H1 (cell line): ENCODE results near the gene THTPA. TPM values are rescaled to one million over a fixed set of nuclear protein-coding genes. Genes with fewer than 3 reads are reported as not detected.

Source experiments
- CTCF ChIA-PET: fragments of 300-600 bp; sonication (Branson Sonifier 250); formaldehyde crosslinking; loops from one replicate; lab custom pipeline; 2021; ENCODE audit not compliant: partially characterized antibody; lab: Charles Lee
- POLR2A ChIA-PET: fragments of 300-600 bp; sonication (Branson Sonifier 250); formaldehyde crosslinking; loops from one replicate; lab custom pipeline; 2021; ENCODE audit warnings: inconsistent platforms; ENCODE audit not compliant: partially characterized antibody; lab: Charles Lee
- DNase-seq, 2 experiments: peaks; one replicate each; pipeline versions ENCODE4 v3.0.0 to v3.0.0-alpha.2; 2010 to 2022; ENCODE audit warnings: low spot score in 2 of 2, low read depth in 1 of 2, mixed read lengths in 1 of 2
- FAIRE-seq: peaks from 2 replicates; lab custom pipeline; 2011; peaks lifted over from hg19 to GRCh38; lab: Jason Lieb, UNC
- H2AFZ ChIP-seq: 2 replicates; pipeline ENCODE4 v1.8.1; 2012; ENCODE audit warnings: low read length, inconsistent platforms
- H2AK5ac ChIP-seq: 2 replicates; pipeline ENCODE4 v1.6.1; 2013; ENCODE audit warnings: low read depth, low read length
- H2BK120ac ChIP-seq: replicated peaks from 2 replicates; pipeline ENCODE3; 2013; ENCODE audit warnings: low read depth, low read length, inconsistent platforms
- H2BK12ac ChIP-seq: 2 replicates; pipeline ENCODE4 v1.6.1; 2013; ENCODE audit warnings: low read depth, low read length
- H2BK15ac ChIP-seq: 2 replicates; pipeline ENCODE4 v1.6.1; 2013; ENCODE audit warnings: low read length
- H2BK20ac ChIP-seq: 2 replicates; pipeline ENCODE4 v1.6.1; 2013; ENCODE audit warnings: low read length
- H2BK5ac ChIP-seq: 2 replicates; pipeline ENCODE4 v1.6.1; 2013; ENCODE audit warnings: low read depth, low read length
- H3K14ac ChIP-seq: 2 replicates; pipeline ENCODE4 v1.6.1; 2013; ENCODE audit warnings: inconsistent platforms; ENCODE audit not compliant: insufficient read length
- H3K18ac ChIP-seq: 2 replicates; pipeline ENCODE4 v1.6.1; 2013; ENCODE audit warnings: low read length; ENCODE audit errors: extremely low read depth
- H3K23ac ChIP-seq: 2 replicates; pipeline ENCODE4 v1.6.1; 2013; ENCODE audit warnings: inconsistent platforms; ENCODE audit not compliant: insufficient read length
- H3K23me2 ChIP-seq: 2 replicates; pipeline ENCODE4 v1.6.1; 2013; ENCODE audit warnings: low read depth, low read length
- H3K27ac ChIP-seq: 2 replicates; pipeline ENCODE4 v1.6.1; 2011; ENCODE audit warnings: low read depth, low read length, inconsistent platforms
- H3K27me3 ChIP-seq, 4 experiments: replicated peaks in 1 of 4; 1 replicate in 1 of 4; 2 replicates in 3 of 4; pipeline versions ENCODE4 v1.6.1 to v1.8.1; 2011 to 2013; ENCODE audit warnings: low read length in 3 of 4, mild to moderate bottlenecking in 3 of 4, inconsistent platforms in 2 of 4, mixed read lengths in 2 of 4, moderate library complexity in 1 of 4; ENCODE audit not compliant: control insufficient read depth in 3 of 4, insufficient read depth in 3 of 4; ENCODE audit errors: extremely low read depth in 1 of 4
- H3K36me3 ChIP-seq, 4 experiments: 2 replicates each; pipeline versions ENCODE4 v1.6.1 to v1.8.1; 2011 to 2013; ENCODE audit warnings: mild to moderate bottlenecking in 4 of 4, low read length in 3 of 4, moderate library complexity in 2 of 4, control low read depth in 1 of 4, inconsistent platforms in 1 of 4; ENCODE audit not compliant: insufficient read depth in 4 of 4, control insufficient read depth in 2 of 4
- H3K4ac ChIP-seq: replicated peaks from 2 replicates; pipeline ENCODE3; 2013; ENCODE audit warnings: low read length, low read depth, mixed read lengths, inconsistent platforms; ENCODE audit not compliant: insufficient read length
- H3K4me1 ChIP-seq, 4 experiments: replicated peaks in 1 of 4; 1 replicate in 1 of 4; 2 replicates in 3 of 4; pipeline versions ENCODE4 v1.6.1 to v1.8.1; 2011 to 2013; ENCODE audit warnings: low read length in 3 of 4, inconsistent platforms in 2 of 4, mixed read lengths in 1 of 4; ENCODE audit not compliant: insufficient read depth in 4 of 4, control insufficient read depth in 3 of 4
- H3K4me2 ChIP-seq, 2 experiments: 2 replicates each; pipeline versions ENCODE4 v1.6.1 to v1.8.1; 2011 to 2013; ENCODE audit warnings: low read depth in 2 of 2, low read length in 2 of 2, control low read depth in 1 of 2, inconsistent platforms in 1 of 2, mild to moderate bottlenecking in 1 of 2; ENCODE audit not compliant: insufficient read depth in 1 of 2
- H3K4me3 ChIP-seq, 4 experiments: fragments of 200-600, 300-600 bp in 1 of 4; sonication (generic), shearing (Covaris generic), sonication (Bioruptor Twin) in 1 of 4; 2 replicates each; pipeline versions ENCODE4 v1.5.1 to v1.8.1; 2011 to 2016; ENCODE audit warnings: low read length in 4 of 4, low read depth in 3 of 4, control low read depth in 2 of 4, inconsistent platforms in 2 of 4, mild to moderate bottlenecking in 2 of 4, mixed read lengths in 1 of 4, moderate library complexity in 1 of 4; ENCODE audit not compliant: insufficient read depth in 2 of 4; ENCODE audit errors: extremely low read depth in 1 of 4
- H3K56ac ChIP-seq: replicated peaks from 2 replicates; pipeline ENCODE3; 2013; ENCODE audit warnings: low read depth, mild to moderate bottlenecking, mixed read lengths, low read length, inconsistent platforms; ENCODE audit not compliant: insufficient read length
- H3K79me1 ChIP-seq: 2 replicates; pipeline ENCODE4 v1.6.1; 2013; ENCODE audit warnings: low read depth, low read length, control low read depth
- H3K79me2 ChIP-seq, 2 experiments: 2 replicates each; pipeline versions ENCODE4 v1.6.1 to v1.8.1; 2012 to 2013; ENCODE audit warnings: low read length in 2 of 2, mild to moderate bottlenecking in 2 of 2, inconsistent platforms in 1 of 2; ENCODE audit not compliant: insufficient read depth in 2 of 2, control insufficient read depth in 1 of 2
- H3K9ac ChIP-seq, 4 experiments: replicated peaks in 1 of 4; 1 replicate in 1 of 4; 2 replicates in 3 of 4; pipeline versions ENCODE4 v1.6.1 to v1.8.1; 2011 to 2013; ENCODE audit warnings: low read depth in 3 of 4, low read length in 3 of 4, control low read depth in 2 of 4, mild to moderate bottlenecking in 2 of 4, moderate library complexity in 2 of 4, inconsistent platforms in 1 of 4; ENCODE audit errors: extremely low read depth in 1 of 4
- H3K9me3 ChIP-seq, 2 experiments: 2 replicates each; pipeline versions ENCODE4 v1.6.1 to v1.8.1; 2012 to 2013; ENCODE audit warnings: mild to moderate bottlenecking in 2 of 2, moderate library complexity in 2 of 2, control low read depth in 1 of 2, inconsistent platforms in 1 of 2, low read depth in 1 of 2, low read length in 1 of 2, mixed read lengths in 1 of 2; ENCODE audit not compliant: insufficient read depth in 2 of 2
- H4K20me1 ChIP-seq, 2 experiments: replicated peaks in 1 of 2; 2 replicates each; pipeline versions ENCODE3 to v1.8.1; 2011 to 2013; ENCODE audit warnings: inconsistent platforms in 2 of 2, low read length in 2 of 2, mild to moderate bottlenecking in 1 of 2; ENCODE audit not compliant: insufficient read depth in 2 of 2, control insufficient read depth in 1 of 2
- H4K5ac ChIP-seq: 2 replicates; pipeline ENCODE4 v1.6.1; 2013; ENCODE audit warnings: low read length, low read depth, mixed read lengths, inconsistent platforms; ENCODE audit not compliant: insufficient read length
- H4K8ac ChIP-seq: 2 replicates; pipeline ENCODE4 v1.8.0; 2013; ENCODE audit warnings: mild to moderate bottlenecking, moderate library complexity, low read length, inconsistent platforms; ENCODE audit not compliant: insufficient read depth; ENCODE audit errors: extremely low read depth
- H4K91ac ChIP-seq: replicated peaks from 2 replicates; pipeline ENCODE3; 2013; ENCODE audit warnings: low read length, mixed read lengths, inconsistent platforms; ENCODE audit not compliant: insufficient read length
- CBX8 ChIP-seq: fragments of 300-800, 300-1000 bp; sonication (generic); IDR thresholded peaks from 2 replicates; pipeline ENCODE4 v1.7.1; 2016; ENCODE audit warnings: low read depth, low read length, borderline replicate concordance
- CHD2 ChIP-seq: IDR thresholded peaks from 2 replicates; pipeline ENCODE4 v1.6.1; 2012; ENCODE audit warnings: low read length, improper control_type of control experiment
- E2F6 ChIP-seq: IDR thresholded peaks from 2 replicates; pipeline ENCODE4 v1.6.1; 2012; ENCODE audit warnings: inconsistent platforms
- EZH2 ChIP-seq: fragments of 200-600 bp; sonication (generic); IDR thresholded peaks from 2 replicates; pipeline ENCODE4 v1.7.1; 2012; ENCODE audit warnings: low read depth, mild to moderate bottlenecking, moderate library complexity, low read length, inconsistent platforms; ENCODE audit not compliant: severe bottlenecking
- JUN ChIP-seq: IDR thresholded peaks from 2 replicates; pipeline ENCODE4 v1.6.1; 2011; ENCODE audit warnings: low read depth, mild to moderate bottlenecking, improper control_type of control experiment, low read length
- KDM1A ChIP-seq: fragments of 200-600, 300-600 bp; sonication (generic); IDR thresholded peaks from 2 replicates; pipeline ENCODE4 v1.7.1; 2016; ENCODE audit warnings: mild to moderate bottlenecking, low read length, borderline replicate concordance
- KDM4A ChIP-seq: IDR thresholded peaks from one replicate; pipeline ENCODE4 v1.7.1; 2012; ENCODE audit warnings: low read depth, mild to moderate bottlenecking, moderate library complexity, low read length, inconsistent platforms; ENCODE audit not compliant: severe bottlenecking
- KDM5A ChIP-seq: fragments of 200-600 bp; IDR thresholded peaks from 2 replicates; pipeline ENCODE4 v1.7.1; 2012; ENCODE audit warnings: mild to moderate bottlenecking, low read length, inconsistent platforms, mixed read lengths
- MAFK ChIP-seq: IDR thresholded peaks from 2 replicates; pipeline ENCODE4 v1.6.1; 2012; ENCODE audit warnings: low read depth, mild to moderate bottlenecking, improper control_type of control experiment, low read length
- SIRT6 ChIP-seq: IDR thresholded peaks from one replicate; pipeline ENCODE4 v1.7.1; 2012; ENCODE audit warnings: low read length, inconsistent platforms
- SIX5 ChIP-seq: IDR thresholded peaks from 2 replicates; pipeline ENCODE4 v1.6.1; 2011; ENCODE audit warnings: mild to moderate bottlenecking, low read depth, low read length
- TCF12 ChIP-seq: IDR thresholded peaks from 2 replicates; pipeline ENCODE4 v1.6.1; 2011; ENCODE audit warnings: low read depth, mild to moderate bottlenecking, low read length
- WGBS, 2 experiments: shearing (Covaris generic) in 1 of 2; methylation state at CpG; one replicate each; pipeline versions ENCODE4 v1.1.6 to v1.1.7; 2013 to 2015; ENCODE audit warnings: low lambda C conversion rate in 2 of 2, mixed read lengths in 2 of 2, inconsistent platforms in 1 of 2, low coverage in 1 of 2, missing lambda C conversion rate in 1 of 2; ENCODE audit not compliant: insufficient replicate concordance in 2 of 2, insufficient coverage in 1 of 2, insufficient read length in 1 of 2; ENCODE audit errors: extremely low coverage in 1 of 2, missing lambda C conversion rate in 1 of 2; 5-methylcytosine and 5-hydroxymethylcytosine counted together
- polyA plus RNA-seq, 7 experiments: library from polyadenylated mRNA; depleted of rRNA in 3 of 7; stranded (reverse) in 5 of 7; unstranded in 2 of 7; fragments of >200 nt in 5 of 7; fragments of 200-250 nt in 2 of 7; gene quantifications; 1 replicate in 5 of 7; 2 replicates in 1 of 7; 4 replicates in 1 of 7; pipeline versions ENCODE4 v1.2.1 to v1.2.3, GENCODE V29; 2011 to 2013; ENCODE audit warnings: missing spikeins in 2 of 7, mixed read lengths in 2 of 7
- total RNA-seq: library from RNA; stranded (reverse); fragmentation: NEBNext Ultra II Directional; extraction: Animal tissue kit (Norgen Biotek cat#: 25700); gene quantifications from 2 replicates; pipeline ENCODE4 v1.2.1, GENCODE V29; 2021

Gene THTPA
- total and polyA plus RNA-seq, 2 of the 8 experiments (the other 6 are each of a cell fraction or from before 2014, with no cell fraction given), result 16.6 to 19.0 TPM

DNA sequence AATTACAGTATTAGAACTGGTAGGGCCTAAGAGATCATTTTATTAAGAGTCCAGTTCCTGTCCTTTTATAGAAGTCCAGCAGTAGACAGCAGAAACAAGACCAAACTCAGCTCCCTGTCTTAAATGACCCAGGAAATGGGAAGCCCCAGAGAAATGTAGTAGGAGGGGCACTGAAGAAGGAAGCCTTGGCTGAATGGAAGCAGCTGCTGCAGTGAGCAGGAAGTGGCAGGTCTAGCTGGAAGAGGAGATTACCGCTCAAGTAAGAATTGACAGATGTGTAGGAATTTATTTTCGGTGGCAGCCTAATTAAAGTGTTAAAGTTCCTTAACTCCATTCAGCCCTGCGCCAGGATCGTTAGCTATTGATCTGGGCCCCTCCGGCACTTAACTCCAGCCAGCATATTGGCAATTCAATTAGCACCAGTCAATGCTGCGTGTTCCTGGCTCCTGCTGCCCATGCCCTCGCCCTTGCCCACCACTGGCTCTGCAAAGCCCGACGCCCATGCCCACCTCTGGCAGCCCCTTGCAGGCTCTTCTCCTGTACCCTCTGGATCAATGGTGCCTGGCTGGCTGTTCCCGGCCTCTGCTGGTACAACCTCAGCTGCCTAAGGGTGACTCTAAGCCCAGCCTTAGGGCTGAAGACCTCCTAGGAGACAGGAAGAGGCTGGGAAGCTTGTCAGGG lies 25.6 kb upstream of the THTPA start:
- Histone ChIP-seq H2BK120ac (no peak overlapping the region), H3K4me3 (no peak overlapping the region), H3K36me3 (peaks cover 7 to 51% (median 35%) of the 10 kb centered on the region in 4 experiments; a peak in 7 of 8 replicates), H3K23me2 (no peaks in the 10 kb centered on the region), H3K4ac (no peak overlapping the region), H4K5ac (no peak overlapping the region), H2BK15ac (no peak overlapping the region; the same call in 1 of the 2 replicates), H3K9ac (no peak overlapping the region), H3K4me1 (peaks cover 0 to 3% (median 0%) of the 10 kb centered on the region in 4 experiments; a peak in 3 of 7 replicates), H2AK5ac (no peak overlapping the region), H2BK12ac (no peak overlapping the region), H3K23ac (no peak overlapping the region), H4K8ac (no peak overlapping the region), H3K79me2 (no peaks in the 10 kb centered on the region), H3K27ac (no peak overlapping the region), H3K4me2 (no peak overlapping the region), H3K79me1 (no peaks in the 10 kb centered on the region), H3K56ac (no peak overlapping the region), H2BK20ac (no peak overlapping the region), H3K18ac (no peak overlapping the region), H3K14ac (no peak overlapping the region), H3K27me3 (no peaks in the 10 kb centered on the region), H4K91ac (no peak overlapping the region), H2AFZ (no peak overlapping the region), H4K20me1 (peaks cover 0 to 3% of the 10 kb centered on the region in 2 experiments), H2BK5ac (no peak overlapping the region), H3K9me3 (no peaks in the 10 kb centered on the region)
- CTCF ChIA-PET, result interaction anchor here (0.6 to 70.5 kb wide), 9 partner anchors 12 to 708 kb away, joined by 3 to 2092 read pairs (median 5); partner anchors contain the start of genes AP1G2, JPH4, NGDN and THTPA
- FAIRE-seq, result no peak
- WGBS, 2 experiments, result 93% methylated on average over 10 of the region's 10 CpGs; no CpG with 5 or more reads in 1 of the 2 experiments
- no peak for TF ChIP-seq E2F6
- no peak for TF ChIP-seq TCF12
- no peak for TF ChIP-seq SIRT6
- no peak for TF ChIP-seq KDM5A
- no peak for TF ChIP-seq EZH2
- no peak for TF ChIP-seq CBX8
- no peak for TF ChIP-seq SIX5
- no peak for TF ChIP-seq MAFK
- no peak for TF ChIP-seq CHD2
- no peak for TF ChIP-seq KDM1A
- TF ChIP-seq KDM4A, result no peak
- no peak for TF ChIP-seq JUN
- POLR2A ChIA-PET, result interaction anchor here (0.8 to 52.7 kb wide), 5 partner anchors 2 to 52 kb away, joined by 3 to 1523 read pairs (median 4); partner anchors contain the start of genes AP1G2, THTPA and ZFHX2
- DNase-seq, result no peak
